Measurements from ENCODE around the gene HYAL2.

Gene HYAL2

GRCh38 chr3:50298836-50299637 lies 23.5 kb downstream of the HYAL2 start, which contains the start of the genes HYAL3 and NAA80 (continued):
- TF ChIP-seq ZBTB17 (tag by site-specific recombination; IDR thresholded peaks at IDR 0.05) = no peak
- no peak for TF ChIP-seq ZNF548 (tag by site-specific recombination; IDR thresholded peaks at IDR 0.05)
- no peak for TF ChIP-seq SCRT1 (tag by site-specific recombination; IDR thresholded peaks at IDR 0.05; ENCODE audit: borderline replicate concordance)
- no peak for TF ChIP-seq ZSCAN23 (tag by site-specific recombination; IDR thresholded peaks at IDR 0.05)
- TF ChIP-seq GLI2 (tag by site-specific recombination; IDR thresholded peaks at IDR 0.05; ENCODE audit: borderline replicate concordance, low read depth) = no peak
- TF ChIP-seq KLF17 (tag by site-specific recombination; IDR thresholded peaks at IDR 0.05) = peak; percentile 87; the same call in 1 of the 2 replicates
- TF ChIP-seq GLI4 (tag by site-specific recombination; IDR thresholded peaks at IDR 0.05) = no peak
- TF ChIP-seq ZNF768 (tag by site-specific recombination; IDR thresholded peaks at IDR 0.05) = no peak
- TF ChIP-seq OSR2 (tag by site-specific recombination; IDR thresholded peaks at IDR 0.05) = no peak
- no peak for TF ChIP-seq ZNF121 (tag by site-specific recombination; IDR thresholded peaks at IDR 0.05)
- TF ChIP-seq ZNF18 (tag by site-specific recombination; IDR thresholded peaks at IDR 0.05) = no peak
- no peak for TF ChIP-seq EGR2 (tag by site-specific recombination; IDR thresholded peaks at IDR 0.05; ENCODE audit: low read depth)
- no peak for TF ChIP-seq ZNF16 (tag by site-specific recombination; IDR thresholded peaks at IDR 0.05; ENCODE audit: low read depth)
- no peak for TF ChIP-seq ZNF549 (tag by site-specific recombination; IDR thresholded peaks at IDR 0.05)
- no peak for TF ChIP-seq ZNF585B (tag by site-specific recombination; IDR thresholded peaks at IDR 0.05)
- TF ChIP-seq CTCF (tag by site-specific recombination; IDR thresholded peaks at IDR 0.05) = peak; percentile 85; the same call in 1 of the 2 replicates
- peak; percentile 85 for TF ChIP-seq ZBTB21 (tag by site-specific recombination; IDR thresholded peaks at IDR 0.05)
- TF ChIP-seq OVOL3 (tag by site-specific recombination; IDR thresholded peaks at IDR 0.05) = 0 out of 2 replicates have a peak, but pooled peaks have one; percentile 16
- no peak for TF ChIP-seq ZNF157 (tag by site-specific recombination; IDR thresholded peaks at IDR 0.05)
- TF ChIP-seq SETDB1 (IDR thresholded peaks at IDR 0.05; ENCODE audit: insufficient read length, low read length) = no peak
- no peak for TF ChIP-seq YY1 (tag by site-specific recombination; IDR thresholded peaks at IDR 0.05)
- TF ChIP-seq REST (tag by site-specific recombination; IDR thresholded peaks at IDR 0.05) = no peak
- peak; percentile 50; the same call in 1 of the 2 replicates for TF ChIP-seq ZNF692 (tag by site-specific recombination; IDR thresholded peaks at IDR 0.05)
- TF ChIP-seq ZNF518A (tag by site-specific recombination; conservative IDR thresholded peaks at IDR 0.05; ENCODE audit: low read depth) = no peak
- TF ChIP-seq HOXD13 (CRISPR knock-in tag; IDR thresholded peaks at IDR 0.05; ENCODE audit: borderline replicate concordance) = no peak
